ENCODE data around the gene ZNF544.

The ZNF544 gene

GRCh38 chr19:58228585-58229254 lies at the start of gene ZNF544:
ZNF544 (plus strand) TSS chr19:58228914; CDS start chr19:58244024, 15,110 bp downstream.
- peak; percentile 24 for DNase-seq

DNA sequence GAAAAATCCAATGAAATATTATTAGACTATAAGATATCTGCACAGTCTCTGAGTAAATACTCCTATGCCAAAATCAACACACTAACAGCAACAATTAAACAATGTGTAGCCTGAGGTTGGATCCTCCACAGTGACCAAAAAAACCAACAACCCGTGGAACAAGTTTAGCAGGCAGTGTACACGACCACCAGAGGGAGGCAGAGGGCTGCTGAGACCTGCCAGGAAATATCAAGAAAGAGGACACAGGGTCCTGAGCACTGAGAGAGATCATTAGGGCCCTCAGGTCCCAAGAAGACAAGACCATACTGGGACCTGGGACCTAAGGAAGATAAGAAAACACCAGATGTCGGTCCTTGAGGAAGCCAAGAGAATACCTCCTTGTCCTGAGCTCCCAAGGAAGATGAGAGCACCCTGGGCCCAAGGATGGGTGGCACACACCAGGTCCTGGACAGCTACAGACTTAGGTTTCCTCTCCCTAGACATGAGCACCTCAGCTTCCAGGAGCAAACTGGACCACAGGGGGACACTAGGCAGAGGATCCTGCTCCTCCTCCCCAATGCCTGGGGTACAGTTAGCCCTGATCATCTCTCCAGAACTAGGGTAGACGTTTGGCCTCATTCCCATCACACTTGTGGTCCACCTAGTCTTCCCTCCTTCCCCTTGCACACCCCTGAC lies 46.7 kb upstream of the ZNF544 start:
- DNase-seq: no peak

GRCh38 chr19:58182577-58182988 lies 46.1 kb upstream of the ZNF544 start:
- DNase-seq: no peak

DNA sequence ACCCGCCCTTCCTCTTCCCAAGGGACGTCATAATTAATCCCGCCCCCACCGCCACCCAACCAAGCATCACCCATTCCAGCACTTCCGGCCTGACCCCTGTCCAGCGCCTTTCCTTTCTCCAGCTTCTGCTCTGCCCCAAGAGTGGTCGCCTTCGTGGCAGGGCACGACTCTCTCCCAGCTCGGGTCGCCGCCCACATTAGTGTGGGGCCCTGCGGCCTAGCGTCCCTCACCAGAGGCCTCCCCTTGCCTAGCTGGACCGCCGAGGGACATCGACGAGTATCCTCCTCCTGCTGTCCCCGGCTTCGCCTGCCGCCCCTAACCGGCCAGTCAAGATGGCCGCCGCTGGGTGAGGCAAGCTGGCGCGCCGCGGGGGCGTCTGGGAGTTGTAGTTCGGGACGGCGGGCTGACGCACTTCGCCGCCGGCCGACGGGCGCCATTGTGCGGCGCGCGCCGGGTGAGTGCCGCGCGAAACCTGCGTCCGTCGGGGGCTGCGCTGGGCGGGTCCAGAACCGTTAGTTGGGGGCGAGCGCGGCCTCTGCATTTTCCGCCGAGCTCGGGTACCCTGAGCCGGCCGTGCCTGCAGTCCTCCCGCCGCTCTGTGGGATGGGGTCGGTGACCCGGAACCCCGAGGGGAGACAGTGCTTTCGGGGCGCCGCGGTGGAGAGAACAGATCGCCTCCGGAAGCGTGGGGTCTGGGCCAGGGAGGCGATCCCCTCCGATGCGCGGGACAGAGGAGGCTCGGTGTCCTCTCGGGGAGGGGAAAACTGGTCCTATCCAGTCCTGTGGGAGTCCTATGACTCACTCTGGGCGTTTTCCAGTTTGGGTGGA lies 45.5 kb upstream of the ZNF544 start, which contains the start of gene ZNF274:
Gene ZNF274 (plus strand): TSS at position 73 of the 828 bp plus-strand sequence. CDS start 905 bp downstream, outside the sequence.
- peak; percentile 74 for DNase-seq

- DNase-seq: no peak
Measured at GRCh38 chr19:58183817-58184215, 44.9 kb upstream of the ZNF544 start.

DNA sequence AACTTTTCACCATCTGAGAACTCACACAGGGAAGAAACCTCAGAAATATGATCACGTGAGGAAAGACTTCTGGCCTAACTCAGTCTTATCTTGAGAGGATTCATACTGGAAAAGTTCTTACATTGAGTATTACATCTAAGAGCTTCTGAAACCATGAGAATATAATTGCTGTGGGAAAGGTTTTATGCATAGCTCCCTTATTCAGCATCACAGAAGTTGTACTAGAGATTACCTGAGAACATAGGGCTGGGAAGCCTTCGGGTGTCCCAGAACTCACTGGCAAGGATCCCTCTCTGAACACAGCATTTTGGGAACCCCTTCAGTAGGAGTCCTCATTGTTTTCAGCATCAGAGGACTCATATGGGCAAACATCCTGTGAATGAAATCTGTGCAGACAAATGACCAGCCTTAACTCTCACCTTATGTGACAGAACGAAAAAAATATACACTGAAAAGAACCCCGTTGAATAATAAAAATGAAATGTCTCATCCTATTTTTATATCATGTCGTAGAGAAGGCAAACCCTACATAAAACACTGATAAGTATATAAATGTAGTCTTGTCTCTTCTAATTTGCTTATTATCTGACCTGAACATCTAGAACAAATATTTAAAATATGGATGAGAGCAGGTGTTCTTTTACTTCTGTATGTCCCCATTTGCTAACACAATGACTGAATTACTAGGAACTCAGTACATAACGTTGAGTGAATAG lies 31.7 kb upstream of the ZNF544 start:
- no peak for DNase-seq

DNA sequence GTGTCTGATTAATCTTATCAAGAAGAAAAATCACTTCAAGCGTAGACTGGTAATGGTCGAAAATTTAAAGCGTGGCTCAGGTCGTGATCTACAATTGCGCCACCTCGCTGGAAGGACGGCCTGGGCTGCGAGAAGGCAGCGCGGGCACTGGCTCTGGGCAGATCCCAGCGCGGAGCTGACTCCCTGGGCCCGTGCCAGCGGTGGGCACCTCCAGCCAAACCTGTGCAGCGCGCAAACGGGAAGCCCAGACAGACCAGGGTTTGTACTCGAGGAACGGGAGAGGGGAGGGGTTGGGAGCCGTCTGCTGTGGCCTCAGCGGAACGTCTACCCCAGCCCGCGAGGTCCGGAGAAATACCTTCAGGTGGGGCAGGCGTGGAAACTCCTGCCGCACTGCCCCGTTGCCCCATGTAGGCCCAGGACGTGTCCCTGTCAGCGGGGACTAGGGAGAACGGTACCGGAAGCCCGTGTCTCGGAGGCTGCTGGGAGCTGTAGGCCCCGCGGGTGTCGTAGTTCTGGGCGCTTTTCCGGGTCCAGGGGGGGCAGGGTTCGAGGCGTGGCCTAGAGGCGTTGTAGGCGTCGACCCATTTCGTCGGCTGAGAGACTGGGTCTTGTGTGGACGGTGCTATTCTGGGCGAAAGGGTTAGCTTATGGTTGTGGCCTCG lies 24.8 kb upstream of the ZNF544 start:
- no peak for DNase-seq

- DNase-seq: no peak
Measured at GRCh38 chr19:58204566-58204965, 24.1 kb upstream of the ZNF544 start.

DNA sequence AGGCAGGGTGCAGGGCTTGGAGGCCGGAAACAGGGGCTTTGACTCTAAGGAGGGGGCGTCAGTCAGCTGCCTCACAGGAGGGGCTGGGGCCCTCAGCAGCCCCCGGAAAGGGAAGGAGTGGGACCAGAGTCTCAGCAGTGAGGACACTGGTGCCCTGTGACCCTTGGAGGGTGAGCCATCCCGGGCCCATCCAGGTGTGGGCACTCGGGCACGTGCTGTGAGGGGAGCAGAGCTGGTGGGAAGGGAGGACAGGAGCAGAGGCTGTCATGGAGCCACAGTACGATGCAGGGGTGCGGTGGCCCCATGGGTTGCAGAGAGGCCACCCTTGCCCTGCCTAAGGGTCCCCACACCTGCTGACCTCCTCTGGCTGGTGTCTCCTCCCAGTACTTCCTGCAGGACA lies 19.1 kb upstream of the ZNF544 start:
- DNase-seq: no peak

DNA sequence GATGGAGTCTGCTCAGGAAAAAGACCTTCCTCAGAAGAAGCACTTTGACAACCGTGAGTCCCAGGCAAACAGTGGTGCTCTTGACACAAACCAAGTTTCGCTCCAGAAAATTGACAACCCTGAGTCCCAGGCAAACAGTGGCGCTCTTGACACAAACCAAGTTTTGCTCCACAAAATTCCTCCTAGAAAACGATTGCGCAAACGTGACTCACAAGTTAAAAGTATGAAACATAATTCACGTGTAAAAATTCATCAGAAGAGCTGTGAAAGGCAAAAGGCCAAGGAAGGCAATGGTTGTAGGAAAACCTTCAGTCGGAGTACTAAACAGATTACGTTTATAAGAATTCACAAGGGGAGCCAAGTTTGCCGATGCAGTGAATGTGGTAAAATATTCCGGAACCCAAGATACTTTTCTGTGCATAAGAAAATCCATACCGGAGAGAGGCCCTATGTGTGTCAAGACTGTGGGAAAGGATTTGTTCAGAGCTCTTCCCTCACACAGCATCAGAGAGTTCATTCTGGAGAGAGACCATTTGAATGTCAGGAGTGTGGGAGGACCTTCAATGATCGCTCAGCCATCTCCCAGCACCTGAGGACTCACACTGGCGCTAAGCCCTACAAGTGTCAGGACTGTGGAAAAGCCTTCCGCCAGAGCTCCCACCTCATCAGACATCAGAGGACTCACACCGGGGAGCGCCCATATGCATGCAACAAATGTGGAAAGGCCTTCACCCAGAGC lies 16.2 kb upstream of the ZNF544 start:
- no peak for DNase-seq

DNA sequence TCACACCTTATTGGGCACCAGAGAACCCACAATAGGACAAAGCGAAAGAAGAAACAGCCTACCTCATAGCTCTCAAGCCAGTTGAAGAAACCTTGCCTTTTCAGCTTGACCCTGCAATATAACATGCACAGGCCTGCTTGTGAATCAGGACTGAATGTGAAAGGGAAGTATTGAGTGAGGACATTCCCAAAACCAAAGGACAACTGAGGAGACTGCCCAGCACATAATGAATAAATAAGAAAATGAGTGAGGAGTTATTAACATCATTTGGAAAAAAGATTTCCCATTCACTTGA lies 15.7 kb upstream of the ZNF544 start:
- no peak for DNase-seq

DNA sequence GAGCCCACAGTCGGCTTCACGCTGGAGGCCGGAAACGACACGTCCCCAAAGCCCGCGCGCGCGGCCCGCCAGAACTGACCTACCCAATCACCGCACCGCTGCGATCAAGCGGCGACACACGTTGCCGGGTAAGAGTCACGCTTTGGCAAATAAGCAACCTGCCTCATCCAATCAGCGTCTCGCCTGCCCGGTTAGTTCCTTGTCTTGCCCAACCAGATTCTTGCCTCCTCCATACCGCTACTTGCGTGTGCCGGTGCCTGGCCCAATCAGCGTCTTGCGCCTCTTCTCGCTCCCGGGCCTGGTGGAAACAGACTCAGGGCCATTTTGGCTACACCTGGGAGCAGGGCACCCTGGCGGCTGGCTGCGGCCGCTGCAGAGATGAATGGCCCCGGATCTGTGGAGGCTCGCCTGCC lies 11.6 kb upstream of the ZNF544 start:
- no peak for DNase-seq

- no peak for DNase-seq
Measured at GRCh38 chr19:58217607-58218391, 10.9 kb upstream of the ZNF544 start.

GRCh38 chr19:58218899-58219298 lies 9.8 kb upstream of the ZNF544 start:
- DNase-seq: no peak

DNA sequence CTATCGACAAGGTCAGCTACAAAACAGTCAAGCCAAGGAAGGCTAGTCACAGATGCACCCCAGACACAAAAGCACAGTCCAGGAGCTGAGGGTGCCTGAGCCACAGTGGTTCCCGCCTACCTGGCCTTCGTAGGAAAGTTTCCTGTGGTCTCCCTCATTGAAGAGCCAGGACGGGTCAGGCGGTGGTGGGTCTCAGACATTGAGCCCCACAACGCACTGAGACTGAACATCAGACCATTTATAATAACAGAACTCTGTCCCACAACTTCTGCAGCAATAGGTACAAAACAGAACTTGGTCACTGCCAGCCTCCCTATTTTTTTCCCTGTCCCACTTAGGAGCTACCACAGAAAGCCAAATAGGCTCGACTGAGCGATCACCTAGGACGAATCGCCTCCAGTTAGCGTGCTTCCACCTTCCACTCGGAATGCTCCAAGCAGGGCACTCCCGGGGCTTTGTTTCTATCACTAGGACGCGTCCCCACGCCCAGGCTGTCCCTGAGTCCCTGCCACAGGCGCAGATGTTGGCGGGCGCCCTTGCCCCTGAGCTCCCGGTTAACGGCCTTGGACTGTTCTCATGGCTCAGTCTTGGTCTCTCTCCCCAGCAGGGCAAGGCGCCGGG lies 640 bp upstream of the ZNF544 start:
- DNase-seq: no peak

GRCh38 chr19:58229255-58229639 lies 533 bp downstream of the ZNF544 start:
- no peak for DNase-seq

DNA sequence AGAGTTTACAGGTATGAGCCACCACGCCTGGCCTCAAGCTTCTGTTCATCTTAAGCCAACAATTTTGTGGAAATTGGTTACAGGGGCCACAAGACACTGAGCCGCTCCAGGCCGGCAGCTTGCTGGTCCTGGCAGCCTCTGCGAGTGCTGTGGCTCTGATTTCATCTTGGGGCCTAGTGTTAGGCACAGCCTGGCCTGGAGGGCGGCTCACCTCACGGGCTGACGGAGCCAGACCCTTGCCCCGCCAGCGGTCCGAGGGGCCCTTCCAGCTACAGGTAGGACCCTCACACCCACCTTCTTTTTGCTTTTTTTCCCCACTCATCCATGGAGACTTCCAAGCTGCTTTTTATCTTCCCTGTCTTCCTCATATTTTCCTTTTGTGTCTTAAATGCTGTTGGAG lies 8.6 kb downstream of the ZNF544 start:
- no peak for DNase-seq

- no peak for DNase-seq
Measured at GRCh38 chr19:58243351-58243750, 14.6 kb downstream of the ZNF544 start.

DNA sequence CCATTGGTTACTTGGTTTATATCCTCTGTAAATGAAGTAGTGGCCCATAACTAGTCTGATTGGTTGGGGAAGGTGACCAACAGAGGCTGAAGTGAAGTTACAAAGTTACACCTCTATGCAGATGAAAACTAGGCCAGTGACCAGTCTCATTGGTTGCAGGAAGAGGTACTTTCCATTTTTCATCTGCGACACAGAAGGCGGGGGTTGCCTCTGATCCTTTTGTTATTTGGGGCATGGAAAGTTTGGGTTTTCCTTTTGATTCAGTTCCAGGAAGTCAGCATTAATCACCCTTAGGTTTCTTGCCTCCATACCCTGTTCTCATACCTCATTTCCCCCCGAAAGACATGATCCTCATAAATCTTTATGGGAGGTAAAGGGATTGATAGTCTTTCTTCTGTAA lies 20.2 kb downstream of the ZNF544 start:
- DNase-seq: no peak

GRCh38 chr19:58252102-58252685 lies 23.5 kb downstream of the ZNF544 start:
- no peak for DNase-seq
